GM12875 (cell line): ENCODE measurements around the gene NUPR1.

Source experiments
- H3K4me3 ChIP-seq: one replicate; pipeline ENCODE4 v1.5.1; 2011; ENCODE audit warnings: low read depth, low read length, control low read depth
- CTCF ChIP-seq: IDR thresholded peaks from 2 replicates; pipeline ENCODE4 v1.5.1; 2011; ENCODE audit warnings: low read depth, mild to moderate bottlenecking, control low read depth, inconsistent platforms, low read length, moderate library complexity, borderline replicate concordance; ENCODE audit not compliant: insufficient read depth

The NUPR1 gene

GRCh38 chr16:28522792-28523191 is 16.0 kb downstream of the NUPR1 start:
- no peak overlapping the region for H3K4me3 ChIP-seq
- TF ChIP-seq CTCF: no peak

GRCh38 chr16:28521436-28521835 is 17.3 kb downstream of the NUPR1 start:
- no peak overlapping the region for H3K4me3 ChIP-seq
- no peak for TF ChIP-seq CTCF

GRCh38 chr16:28520672-28521071 is 18.1 kb downstream of the NUPR1 start:
- no peak overlapping the region for H3K4me3 ChIP-seq
- TF ChIP-seq CTCF: no peak

- TF ChIP-seq CTCF: no peak
- no peak overlapping the region for H3K4me3 ChIP-seq
Measured at GRCh38 chr16:28514246-28514645, 24.5 kb downstream of the NUPR1 start.

- no peak for TF ChIP-seq CTCF
- H3K4me3 ChIP-seq: no peak overlapping the region
Measured at GRCh38 chr16:28513484-28514181, 25.1 kb downstream of the NUPR1 start.

- H3K4me3 ChIP-seq: no peak overlapping the region
- no peak for TF ChIP-seq CTCF
Measured at GRCh38 chr16:28511801-28512789, 26.7 kb downstream of the NUPR1 start.
